Non-pigmented ciliary epithelial cell (primary cell): ENCODE results near the gene KRT16.
"Not testable (repeated sequence)": the region's sequence is repeated elsewhere in the genome, so short reads cannot be mapped to it uniquely, and the experiment has no call there.

ENCODE experiments used
- DNase-seq: peaks from one replicate; pipeline ENCODE4 v3.0.0-alpha.2; 2010; ENCODE audit warnings: low read depth

Gene KRT16

DNA sequence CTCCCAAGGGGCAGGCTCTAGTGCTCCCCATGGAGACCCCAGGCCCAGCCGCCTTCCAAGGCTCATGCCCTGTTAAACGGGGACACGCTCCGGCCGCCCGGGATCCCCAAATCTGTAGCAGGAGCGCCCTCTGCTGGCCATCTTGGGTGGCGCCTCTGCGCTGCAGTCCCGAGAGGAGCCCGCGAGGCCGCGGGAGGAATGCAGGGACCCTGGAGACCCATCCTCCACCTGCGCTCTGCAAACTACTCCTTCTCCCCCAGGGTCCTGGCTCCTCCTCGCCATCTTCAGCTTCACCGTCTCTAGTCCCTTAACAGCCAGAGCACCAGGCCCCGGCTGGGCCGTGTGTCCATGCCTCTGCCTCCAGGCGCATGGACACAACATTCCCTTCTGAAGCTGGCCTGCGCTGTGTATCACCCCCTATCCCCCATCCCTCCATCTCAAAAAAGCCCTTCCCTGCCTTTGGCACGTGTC lies 35.4 kb upstream of the KRT16 start:
- no peak for DNase-seq

DNA sequence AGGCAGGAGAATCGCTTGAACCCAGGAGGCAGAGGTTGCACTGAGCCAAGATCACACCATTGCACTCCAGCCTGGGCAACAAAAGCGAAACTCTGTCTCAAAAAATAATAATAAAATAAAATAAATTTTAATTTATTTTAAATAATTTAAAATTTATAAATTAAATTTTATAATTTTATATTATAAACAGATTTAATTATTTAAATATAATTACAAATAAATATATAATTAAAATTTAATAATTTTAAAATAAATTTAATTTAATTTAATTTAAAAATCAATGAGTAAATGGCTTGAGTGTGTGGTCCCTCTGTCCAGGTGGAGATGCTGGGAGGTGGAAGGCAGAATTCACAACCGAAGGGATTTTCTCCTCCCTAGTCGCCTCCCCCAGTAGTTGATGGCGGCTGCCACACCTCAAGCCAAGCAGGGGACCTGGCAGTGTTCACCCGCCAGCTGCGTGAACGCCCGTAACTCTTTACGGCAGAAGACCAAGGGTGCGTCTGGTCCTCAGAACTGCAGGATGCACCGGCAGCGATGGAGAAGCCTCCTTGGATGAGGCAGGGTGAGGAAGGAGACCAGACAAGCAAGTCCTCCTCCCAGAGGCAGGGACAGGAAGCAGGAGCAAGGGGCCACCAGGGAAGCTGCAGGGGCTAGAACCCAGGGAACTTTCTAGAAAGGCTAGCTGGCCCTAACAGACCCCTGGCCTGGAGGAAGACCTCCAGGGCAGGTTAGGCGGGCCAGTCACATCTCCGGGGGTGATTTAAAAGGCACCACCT lies 34.7 kb upstream of the KRT16 start:
- no peak for DNase-seq

DNA sequence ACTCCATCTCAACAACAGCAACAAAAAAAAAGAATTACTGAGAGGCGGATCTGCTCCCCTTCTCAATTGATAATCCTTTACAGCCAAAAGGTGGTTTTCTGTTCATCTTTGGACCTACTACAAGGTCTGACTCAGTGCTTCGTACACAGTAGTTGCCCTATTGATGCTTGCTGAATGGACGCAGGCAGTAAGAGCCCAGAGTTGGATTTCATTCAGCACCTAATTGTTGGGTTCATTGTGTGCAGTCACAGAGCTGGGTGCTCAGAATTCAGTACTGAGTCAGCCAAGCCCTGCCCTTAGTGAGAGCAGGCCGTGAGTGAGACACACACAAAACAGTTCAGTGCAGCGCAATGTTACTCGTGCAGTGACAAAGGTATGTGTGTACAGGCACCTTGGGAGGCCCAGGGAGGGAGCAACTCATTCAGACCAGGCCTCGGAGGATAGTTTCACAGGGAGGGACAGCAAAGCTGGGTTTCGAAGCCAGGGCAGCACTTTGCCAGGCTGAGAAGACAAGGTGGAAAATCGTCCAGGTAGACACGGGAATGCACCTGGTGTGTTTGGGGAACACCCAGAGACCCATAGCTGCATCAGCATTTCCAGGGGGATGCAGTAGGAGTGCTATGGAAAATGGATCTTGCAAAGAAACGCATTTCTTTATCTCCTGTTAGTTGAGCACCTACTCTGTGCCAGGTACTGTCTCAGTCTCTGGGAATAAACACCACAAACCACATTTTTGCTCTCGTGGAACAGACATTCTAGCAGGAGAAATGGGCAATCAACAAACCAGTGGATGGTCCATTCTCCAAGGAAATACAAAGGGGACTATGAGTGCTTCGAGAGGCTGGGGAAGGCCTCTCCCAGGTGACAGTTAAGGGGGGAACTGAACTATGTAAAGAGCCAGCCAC lies 29.9 kb upstream of the KRT16 start:
- no peak for DNase-seq

DNA sequence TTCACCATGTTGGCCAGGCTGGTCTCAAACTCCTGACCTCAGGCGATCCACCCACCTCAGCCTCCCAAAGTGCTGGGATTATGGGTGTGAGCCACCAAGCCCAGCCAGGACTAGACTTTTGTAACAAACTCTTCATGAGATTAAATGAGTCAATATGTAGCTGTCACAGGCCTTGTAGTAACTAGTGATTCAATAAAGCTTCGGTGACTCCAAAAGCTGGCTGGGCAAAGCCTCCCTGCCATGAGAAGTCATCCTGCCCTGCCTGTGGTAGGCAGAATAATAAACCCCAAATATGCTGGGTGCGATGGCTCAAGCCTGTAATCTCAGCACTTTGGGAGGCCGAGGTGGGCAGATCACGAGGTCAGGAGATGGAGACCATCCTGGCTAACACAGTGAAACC lies 28.0 kb upstream of the KRT16 start:
- DNase-seq: not testable (repeated sequence)

DNA sequence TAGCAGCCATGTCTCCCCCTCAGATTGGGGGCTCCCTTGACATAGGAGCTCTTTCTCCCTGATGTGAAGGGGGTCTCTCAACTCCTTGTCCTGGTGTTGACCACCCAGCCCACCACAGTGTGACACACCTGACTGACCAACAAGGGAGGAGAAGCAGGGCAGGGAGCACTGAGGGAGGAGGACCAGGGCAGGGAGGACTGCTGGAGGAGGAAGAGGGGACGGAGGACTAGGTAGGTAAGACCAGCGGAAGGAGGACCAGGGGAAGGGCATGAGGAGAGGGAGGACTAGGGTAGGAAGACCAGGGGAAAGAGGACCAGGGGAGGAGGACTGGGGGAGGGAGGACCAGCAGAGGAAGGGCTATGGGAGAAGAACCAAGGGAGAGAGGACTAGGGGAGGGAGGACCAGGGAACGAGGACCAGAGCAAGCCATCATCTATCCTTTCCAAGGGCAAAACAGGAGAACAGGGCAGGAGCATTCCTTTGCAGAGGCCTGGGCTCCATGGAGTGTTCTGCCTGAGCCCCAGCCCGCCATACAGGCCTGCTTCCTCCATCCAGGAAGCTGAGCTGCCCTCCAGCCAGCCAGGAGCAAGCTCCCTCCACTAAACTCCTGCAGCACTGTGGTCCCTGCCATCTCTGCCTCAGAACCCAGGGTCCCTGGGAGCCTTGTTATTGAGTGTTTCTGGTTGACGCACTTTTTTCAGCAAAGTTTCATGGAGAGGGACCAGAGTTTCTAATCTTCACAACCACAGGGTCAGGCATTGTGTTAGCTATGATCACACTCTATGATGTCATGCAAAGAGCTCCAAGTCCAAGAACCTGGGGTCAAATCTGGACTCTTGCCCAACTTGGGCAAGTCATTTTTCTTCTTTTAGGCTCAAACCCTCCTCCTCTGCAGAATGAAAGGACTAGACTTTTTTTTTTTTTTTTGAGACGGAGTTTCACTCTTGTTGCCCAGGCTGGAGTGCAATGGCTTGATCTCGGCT lies 27.2 kb upstream of the KRT16 start:
- DNase-seq: no peak

DNA sequence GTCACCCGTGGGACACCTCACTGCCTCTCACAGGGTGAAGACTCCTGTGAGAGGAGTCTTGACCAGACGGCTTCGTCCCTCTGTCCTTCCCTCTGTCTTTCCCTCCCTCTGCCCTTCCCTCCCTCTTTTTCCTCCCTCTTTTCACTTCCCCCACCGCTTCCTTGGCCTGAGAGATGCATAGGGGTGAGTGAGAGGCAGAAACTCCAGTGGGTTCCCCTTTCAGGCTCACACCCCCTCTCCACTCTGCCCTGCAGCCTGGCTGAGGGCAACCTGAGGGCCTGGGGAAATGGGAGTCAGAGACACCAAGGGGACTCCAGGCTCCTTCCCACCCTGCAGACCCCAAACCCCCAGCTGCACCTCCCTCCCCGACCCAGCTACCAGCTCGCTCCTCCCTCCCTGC lies 26.4 kb upstream of the KRT16 start:
- no peak for DNase-seq

DNA sequence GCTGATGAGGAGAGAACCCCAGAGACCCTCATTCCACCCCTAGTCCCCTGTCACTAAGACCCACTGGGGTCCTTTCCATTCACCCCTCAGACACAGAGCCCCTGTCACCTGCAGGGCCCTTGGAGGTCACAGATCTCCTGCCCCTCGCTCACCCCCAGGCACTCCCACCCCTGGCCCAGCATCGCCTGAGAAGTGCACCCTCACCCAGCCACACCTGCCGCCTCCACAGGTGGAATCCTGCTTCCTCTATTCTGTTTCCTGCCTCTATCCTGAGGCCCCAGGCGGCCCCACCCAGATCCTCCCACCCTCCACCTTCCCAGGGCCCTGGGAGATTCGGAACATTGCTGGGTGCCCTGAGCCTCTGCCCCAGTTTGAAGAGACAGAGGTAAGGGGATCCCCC lies 25.6 kb upstream of the KRT16 start:
- DNase-seq: no peak

DNA sequence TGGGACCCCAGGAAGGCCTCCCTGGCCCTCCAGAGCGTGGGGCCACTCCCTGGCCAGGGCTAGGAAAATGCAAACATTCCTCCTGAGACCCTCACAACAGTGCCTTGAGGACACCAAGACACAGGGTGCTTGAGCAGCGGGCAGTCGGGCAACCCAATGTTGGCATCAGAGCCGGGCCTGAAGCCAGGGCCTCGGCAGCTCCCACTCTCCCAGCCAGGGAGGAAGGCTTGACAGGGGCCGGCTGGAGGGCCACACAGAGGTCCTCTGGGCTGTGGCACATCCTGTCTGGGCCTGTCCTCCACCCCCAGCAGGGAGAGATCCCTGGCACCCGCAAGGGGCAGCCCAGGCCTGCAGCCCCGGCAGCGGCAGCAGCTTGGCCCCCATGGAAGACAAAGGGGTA lies 24.1 kb upstream of the KRT16 start:
- DNase-seq: no peak

DNA sequence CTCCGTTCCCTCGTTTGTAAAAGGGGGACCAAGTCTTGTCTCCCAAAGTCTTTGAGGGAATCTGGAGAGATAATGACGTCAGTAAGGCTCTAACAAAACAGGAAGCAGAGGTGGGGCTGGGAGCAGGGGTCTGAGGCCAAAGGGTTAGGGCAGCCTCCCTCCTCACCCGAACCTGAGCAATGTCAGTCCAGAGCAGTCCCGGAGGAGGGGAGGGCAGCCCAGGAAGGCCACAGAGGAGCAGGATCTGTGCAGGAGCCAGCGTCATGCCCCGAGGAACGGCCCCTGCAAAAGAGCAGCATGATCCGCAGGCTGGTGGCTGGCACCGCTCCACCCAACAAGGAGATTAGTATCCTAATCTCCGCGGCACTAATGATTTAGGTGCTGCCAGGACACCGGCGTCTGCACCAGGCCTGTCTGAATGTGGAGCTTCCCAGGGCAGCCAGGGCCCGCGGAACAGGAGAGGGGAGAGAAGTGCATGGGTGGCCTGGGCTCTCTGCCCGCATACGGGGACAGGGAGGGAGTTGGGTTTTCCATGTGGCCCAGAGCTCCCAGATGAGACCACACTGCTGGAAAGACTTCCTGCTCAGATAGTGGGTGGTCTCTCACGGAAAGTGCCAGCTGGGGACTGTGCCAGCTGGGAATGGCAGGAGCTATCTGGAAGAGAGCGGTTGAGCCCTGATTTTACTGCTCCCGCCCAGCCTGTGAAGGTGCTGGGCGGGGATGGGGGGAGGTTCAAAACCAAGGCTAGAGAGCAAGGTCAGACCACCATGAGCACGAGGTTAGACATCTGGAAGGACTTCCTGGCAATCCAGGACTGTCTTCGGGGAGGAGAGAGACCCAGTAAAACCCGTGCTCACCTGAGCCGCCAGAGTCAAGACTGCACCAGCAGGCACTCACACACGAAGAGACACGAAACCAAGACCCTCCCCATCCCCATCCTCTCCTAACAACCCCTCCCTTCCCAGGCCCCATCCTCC lies 22.8 kb upstream of the KRT16 start:
- no peak for DNase-seq

DNA sequence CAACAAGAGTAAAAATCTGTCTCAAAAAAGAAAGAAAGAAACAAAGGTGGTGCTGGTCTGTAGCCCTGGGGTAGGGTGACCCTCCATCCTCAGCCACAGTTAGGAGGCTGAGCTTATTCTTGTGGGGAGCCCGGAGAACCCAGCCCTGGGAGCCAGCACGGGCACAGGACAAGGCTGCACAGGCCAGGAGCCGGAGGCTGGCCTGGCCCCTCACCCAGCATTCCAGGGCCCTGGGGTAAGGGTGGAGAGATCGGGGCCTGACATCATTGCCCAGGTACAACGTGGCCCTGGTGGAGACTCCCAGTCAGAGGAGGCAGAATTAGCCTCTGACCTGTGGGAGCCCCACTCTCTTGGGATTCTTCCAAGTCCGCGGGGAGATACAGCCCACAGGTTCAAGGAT lies 22.1 kb upstream of the KRT16 start:
- no peak for DNase-seq

DNA sequence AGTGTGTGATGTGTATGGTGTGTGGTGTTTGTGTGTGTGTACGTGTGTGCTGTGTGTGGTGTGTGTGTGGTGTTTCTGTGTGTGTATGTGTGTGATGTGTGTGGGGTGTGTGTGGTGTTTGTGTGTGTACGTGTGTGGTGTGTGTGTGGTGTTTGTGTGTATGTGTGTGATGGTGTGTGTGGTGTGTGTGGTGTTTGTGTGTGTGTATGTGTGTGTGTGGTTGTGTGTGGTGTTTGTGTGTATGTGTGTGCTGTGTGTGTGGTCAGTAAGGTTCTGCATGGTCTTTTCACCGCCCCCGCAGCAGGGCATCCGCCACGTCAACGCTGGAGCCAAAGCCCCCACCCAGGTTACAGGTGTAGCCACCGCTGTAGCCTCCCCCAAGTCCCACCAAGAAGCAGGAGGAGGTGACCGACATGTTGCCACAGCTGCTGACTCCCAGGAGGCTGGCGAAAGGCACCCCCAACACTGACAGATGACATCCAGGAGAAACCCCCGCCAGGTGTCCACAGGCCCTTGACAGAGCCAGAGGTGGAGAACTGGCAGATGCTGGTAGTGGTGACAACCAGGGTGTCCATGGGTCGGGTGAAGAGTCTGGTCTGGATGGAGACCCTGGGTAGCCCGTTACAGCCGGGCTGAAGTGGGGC lies 21.1 kb upstream of the KRT16 start:
- no peak for DNase-seq

DNA sequence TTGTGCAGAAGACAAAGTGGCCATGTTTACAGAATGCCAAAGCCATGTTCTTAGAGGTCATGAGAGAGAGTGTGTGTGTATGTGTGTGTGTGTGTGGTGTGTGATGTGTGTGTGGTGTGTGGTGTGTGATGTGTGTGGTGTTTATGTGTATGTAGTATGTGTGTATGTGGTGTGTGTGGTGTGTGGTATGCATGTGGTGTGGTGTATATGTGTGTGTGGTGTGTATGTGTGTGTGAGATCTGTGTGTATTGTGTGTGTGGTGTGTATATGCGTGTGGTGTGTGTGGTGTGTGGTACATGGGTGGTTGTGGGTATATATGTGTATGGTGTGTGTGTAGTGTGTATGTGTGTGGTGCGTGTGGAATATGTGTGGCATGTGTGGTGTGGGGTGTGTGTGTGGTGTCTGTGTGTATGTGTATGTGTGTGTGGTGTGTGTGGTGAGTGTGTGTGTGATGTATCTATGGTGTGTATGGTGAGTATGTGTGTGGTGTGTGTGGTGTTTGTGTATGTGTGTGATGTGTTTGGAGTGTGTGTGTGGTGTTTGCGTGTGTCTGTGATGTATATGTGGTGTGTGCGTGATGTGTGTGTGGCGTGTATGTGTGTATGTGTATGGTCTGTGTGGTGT lies 20.0 kb upstream of the KRT16 start:
- DNase-seq: no peak

DNA sequence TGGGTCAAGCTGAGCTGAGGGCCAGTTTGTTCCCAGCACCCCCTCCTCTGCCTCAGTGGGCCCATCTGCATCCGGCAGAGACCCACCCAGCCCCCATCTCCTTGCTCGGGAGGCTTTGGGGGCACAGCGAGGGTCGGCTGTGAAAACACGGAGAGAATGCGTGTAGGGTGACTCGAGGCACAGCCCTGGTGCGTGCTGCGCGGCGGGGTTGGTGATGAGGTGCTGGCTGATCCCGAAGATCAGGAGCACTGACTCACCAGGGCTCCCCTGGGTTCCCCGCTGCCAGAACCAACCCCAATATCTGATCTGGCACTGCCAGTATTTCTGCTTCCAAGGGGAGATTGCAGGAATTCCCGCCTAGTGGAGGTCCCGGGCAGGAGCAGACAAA lies 19.3 kb upstream of the KRT16 start:
- DNase-seq: no peak

DNA sequence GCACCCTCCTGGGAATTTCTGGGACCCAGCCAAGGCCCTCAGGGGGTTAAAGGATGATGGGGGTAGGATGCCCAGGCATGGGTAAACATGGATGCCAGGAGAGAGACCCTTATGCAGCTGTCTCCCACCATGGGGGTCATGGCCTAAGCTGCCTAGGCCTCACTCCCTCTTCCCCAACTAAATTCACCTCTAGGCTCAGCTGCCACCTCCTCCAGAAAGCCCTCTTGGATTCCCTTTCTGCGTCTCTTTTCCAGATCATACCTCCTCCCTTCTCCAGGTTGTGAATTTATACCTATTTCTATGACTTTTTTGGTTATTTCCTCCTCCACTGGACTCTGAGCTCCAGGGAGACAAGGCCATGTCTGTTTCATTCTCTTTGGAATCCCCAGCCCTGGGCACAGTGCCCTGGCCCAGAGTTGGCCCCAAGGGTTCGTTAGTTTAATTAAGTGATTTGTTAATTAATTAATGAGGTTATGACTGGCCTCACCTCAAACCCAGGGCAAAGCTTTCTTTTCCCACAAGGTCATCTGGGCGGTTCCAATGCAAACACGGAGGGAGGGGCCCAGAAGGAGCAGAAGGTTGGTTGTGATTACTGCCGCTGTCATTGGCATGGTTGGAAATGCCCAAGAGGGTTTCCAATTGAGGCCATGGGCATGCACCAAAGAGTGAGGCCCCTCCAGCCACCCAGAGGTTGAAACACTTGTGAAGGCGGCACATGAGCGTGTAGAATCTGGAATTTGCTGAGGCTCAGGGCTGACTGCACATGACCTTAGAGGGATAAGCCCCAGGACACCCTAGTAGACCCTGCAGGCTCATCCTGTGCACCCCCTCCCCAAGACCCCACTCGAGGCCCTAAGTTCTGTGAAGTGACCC lies 18.7 kb upstream of the KRT16 start:
- DNase-seq: no peak

DNA sequence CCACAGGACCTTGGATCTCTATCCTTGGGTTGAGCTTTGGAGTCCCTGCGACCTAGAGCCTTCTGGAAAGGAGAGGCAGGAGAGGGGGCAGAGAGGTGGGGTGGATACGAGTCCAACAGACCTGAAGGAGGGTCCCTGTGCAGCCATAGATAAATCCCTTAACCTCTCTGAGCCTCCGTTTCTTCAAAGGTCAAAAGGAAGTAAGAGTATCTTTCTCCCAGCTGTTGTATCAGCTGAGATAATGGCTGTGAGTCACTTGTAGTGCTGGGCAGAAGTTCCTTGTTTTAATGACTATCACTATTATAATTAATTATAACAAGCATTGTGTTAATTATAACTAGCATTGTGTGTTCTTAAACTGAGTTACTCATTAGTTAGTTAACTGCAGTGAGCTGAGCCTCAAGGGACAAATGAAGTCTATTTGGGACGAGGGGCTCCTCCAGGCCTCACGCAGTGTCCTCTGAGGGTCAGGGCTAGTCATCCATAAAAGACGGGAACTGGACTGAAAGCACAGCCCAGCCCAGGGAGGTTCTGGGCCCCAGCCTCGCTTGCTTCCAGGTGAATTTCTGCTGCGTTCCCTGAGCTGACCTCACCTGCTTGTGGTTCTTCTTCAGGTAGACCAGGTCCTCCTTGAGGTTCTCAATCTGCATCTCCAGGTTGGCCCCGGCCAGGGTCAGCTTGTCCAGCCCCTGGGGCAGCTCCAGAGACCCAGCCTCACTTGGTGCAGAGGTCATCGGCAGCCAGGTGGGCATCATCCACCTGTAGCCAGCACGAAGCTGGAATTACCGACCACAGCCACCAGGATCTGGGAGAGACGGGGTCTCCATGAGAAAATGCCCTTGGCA lies 17.5 kb upstream of the KRT16 start:
- DNase-seq: no peak

DNA sequence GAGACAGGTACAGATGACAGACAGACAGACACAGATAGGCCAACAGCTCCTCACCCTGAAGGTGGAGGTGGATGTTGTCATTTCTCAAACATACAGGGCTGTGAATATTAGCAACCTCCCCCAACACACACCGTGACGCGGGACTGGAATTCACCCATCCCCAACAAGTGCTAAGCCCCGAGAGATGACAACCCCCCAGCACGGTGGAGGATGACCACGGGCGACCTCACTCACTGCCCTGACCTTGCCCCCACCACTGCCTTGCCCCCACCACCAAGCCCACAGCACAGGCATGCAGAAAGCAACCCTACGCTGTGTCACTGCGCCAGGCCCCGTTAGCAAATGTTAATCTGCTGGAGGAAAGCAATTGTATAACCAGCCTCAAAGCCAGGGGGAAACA lies 16.7 kb upstream of the KRT16 start:
- no peak for DNase-seq

DNA sequence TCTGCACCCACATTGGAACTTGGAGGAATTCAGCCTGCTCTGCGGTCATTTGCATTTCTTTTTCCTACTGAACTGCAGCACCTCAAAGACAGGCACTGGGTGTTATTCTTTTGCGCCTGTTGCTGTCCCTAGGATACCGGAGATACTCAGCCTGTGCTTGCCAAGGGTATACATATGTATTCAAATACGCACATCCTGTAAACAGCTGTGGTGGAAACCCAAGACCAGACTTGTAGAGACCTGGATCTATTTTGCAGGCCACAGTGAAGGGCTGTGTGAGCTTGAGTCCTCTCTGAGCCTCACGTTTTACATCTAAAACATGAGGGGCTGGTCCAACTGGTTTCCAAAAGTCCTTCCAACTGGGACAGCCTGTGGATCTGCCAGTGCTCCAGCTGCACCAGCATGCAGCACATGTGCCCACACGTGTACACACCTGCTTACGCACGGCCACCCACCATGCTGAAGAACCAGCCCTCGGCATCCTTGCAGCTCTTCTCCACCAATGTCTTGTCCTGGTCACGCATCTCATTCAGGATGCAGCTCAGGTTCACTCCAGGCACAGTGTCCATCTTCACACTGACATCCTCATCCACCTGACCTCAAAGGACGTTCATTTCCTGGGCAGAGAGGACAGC lies 16.2 kb upstream of the KRT16 start:
- DNase-seq: not testable (repeated sequence)

DNA sequence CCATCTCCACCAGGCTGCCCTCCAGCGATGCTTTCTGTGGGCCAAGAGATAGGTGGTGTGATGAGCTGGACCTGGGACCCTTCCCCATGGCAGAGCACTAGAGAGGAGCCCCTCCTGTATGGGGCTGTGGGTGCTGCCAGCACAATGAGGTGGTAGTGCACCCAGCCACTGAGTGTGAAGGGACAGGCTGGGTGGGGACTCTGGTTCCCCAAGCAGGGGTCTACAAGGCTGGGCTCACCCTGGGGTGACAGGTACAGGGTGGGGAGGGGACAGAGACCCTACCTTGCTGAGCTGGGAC lies 15.5 kb upstream of the KRT16 start:
- DNase-seq: not testable (repeated sequence)
